ENCODE results near the gene ADRA1B.

The ADRA1B gene

GRCh38 chr5:159880676-159881075 lies 35.6 kb upstream of the ADRA1B start:
- POLR2A ChIA-PET (ENCODE audit: low non-redundant PET), result no interaction called here
- CTCF ChIA-PET, result no interaction called here
- no peak for TF ChIP-seq CTCF (conservative IDR thresholded peaks at IDR 0.05; ENCODE audit: low read depth)
- DNase-seq (ENCODE audit: low spot score), result no peak
- no peak overlapping the region for H3K27ac ChIP-seq

DNA sequence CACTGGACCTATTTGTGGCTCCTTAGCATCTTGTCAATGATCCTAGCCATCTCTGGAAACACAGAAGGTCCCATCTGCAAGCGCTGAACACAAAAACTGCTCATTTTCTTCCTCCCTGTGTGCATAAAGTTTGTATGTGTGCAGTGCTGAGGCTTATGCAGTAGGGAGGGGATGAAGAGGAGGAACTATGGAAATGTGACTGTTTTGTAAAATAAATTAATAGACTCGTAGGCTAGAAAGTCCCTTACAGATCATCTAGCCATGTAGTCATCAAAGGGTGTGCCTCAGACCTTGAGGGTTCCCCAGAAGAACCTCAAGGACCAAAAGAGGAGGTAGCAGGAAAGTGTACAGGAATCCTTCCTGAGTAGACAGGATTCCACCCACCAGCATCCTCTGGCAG lies 34.3 kb upstream of the ADRA1B start:
- no peak overlapping the region for H3K27ac ChIP-seq
- POLR2A ChIA-PET (ENCODE audit: low non-redundant PET), result no interaction called here
- DNase-seq (ENCODE audit: low spot score), result no peak
- CTCF ChIA-PET, result no interaction called here
- TF ChIP-seq CTCF (conservative IDR thresholded peaks at IDR 0.05; ENCODE audit: low read depth), result no peak

DNA sequence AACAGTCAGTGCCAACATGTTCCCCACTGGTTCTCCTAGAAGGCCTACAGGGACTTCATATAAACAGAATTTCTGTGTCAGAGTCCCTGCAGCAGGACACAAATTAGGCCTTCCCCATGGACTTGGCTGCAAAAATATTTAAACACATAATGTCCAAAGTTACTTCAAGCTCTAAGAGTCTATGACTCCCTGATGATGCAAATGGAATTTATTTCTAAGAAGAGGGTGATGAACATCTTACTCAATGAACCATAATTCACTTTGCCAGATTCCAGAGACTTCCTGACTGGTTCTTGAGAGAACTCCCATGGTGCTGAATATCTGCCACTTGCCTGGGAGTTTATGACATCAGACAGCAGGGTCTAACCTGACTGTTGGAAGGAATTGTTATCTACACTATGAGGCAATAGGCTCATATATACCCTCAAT lies 32.7 kb upstream of the ADRA1B start:
- peak; percentile 49 for DNase-seq (ENCODE audit: low spot score)
- no peak overlapping the region for H3K27ac ChIP-seq
- ChIA-PET CTCF (no interaction called here), POLR2A (ENCODE audit: low non-redundant PET) (no interaction called here)
- no peak for TF ChIP-seq CTCF (conservative IDR thresholded peaks at IDR 0.05; ENCODE audit: low read depth)

DNA sequence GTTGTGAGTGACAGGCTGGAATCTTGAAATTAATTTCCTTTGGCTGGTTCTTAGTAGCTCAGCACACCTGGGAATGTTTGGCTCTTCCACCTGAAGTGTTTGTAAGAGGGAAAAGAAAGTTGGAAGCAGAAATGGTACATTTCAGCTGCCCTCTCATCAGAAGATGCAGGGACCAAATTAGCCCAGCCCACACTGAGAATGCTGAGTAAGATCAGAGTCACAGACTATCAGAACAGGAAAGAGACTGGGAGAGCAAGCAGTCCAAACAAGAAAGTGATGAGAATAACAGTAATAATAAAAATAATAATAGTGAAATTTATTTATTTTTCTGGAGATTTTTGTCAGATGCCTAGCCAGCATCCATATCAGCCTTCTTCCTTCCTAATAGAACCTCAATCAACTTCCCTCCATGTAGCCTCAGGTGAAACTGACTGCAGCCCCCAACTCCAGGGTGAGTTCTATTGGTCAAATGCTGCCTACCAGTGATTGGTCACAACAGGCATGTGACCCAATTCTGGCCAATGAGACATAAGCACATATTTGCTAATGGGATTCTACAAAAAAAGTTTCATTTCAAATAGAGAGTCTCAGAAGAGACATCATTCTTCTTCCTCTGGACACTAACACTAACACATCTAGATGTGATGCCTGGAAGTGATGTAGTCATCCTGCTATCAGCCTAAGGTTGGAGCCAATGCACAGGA lies 31.2 kb upstream of the ADRA1B start:
- POLR2A ChIA-PET (ENCODE audit: low non-redundant PET), result no interaction called here
- no peak overlapping the region for H3K27ac ChIP-seq
- no peak for TF ChIP-seq CTCF (conservative IDR thresholded peaks at IDR 0.05; ENCODE audit: low read depth)
- no peak for DNase-seq (ENCODE audit: low spot score)
- CTCF ChIA-PET, result no interaction called here

GRCh38 chr5:159886296-159886695 lies 30.0 kb upstream of the ADRA1B start:
- no peak overlapping the region for H3K27ac ChIP-seq
- no peak for TF ChIP-seq CTCF (conservative IDR thresholded peaks at IDR 0.05; ENCODE audit: low read depth)
- CTCF ChIA-PET, result interaction anchor here (0.7 kb wide), 1 partner anchor 79 kb away, joined by 3 read pairs; no protein-coding TSS in a partner anchor
- DNase-seq (ENCODE audit: low spot score), result no peak
- POLR2A ChIA-PET (ENCODE audit: low non-redundant PET), result no interaction called here

DNA sequence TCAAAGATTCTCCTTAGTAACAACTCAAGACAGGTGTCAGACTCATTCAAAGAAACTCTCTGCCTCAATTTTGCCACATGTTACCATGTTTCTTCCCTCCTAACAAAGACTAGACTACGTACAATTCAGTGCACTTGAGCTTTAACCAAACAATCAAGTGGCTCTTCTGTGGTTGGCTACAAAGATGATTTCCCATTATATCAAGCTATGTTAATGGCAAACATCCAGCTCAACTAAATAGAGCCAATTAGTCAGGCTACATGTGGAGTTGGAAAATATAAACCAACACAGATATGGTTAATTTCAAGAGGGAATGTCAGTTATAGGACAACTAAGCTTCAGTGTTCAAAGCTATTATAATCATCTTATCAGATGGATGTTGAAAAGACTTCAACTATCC lies 29.2 kb upstream of the ADRA1B start:
- CTCF ChIA-PET, result no interaction called here
- TF ChIP-seq CTCF (conservative IDR thresholded peaks at IDR 0.05; ENCODE audit: low read depth), result no peak
- no peak for DNase-seq (ENCODE audit: low spot score)
- H3K27ac ChIP-seq, result no peak overlapping the region
- POLR2A ChIA-PET (ENCODE audit: low non-redundant PET), result interaction anchor here (0.6 kb wide), 2 partner anchors 8 to 372 kb away, joined by 3 to 10 read pairs; no protein-coding TSS in a partner anchor

Data from RWPE1 (cell line).